OCI-LY7 (cell line): ENCODE results near the gene DTD2. TPM values are rescaled to one million over a fixed set of nuclear protein-coding genes. Genes with fewer than 3 reads are reported as not detected.

Experiments used
- BruUV-seq: library from RNA; stranded (reverse); fragments of 400-500 nt; replicated peaks from 2 replicates; lab custom pipeline; 2021; lab: Mats Ljungman, UMichigan
- CTCF ChIA-PET: fragments of 300-600 bp; sonication (Branson Sonifier 250); formaldehyde crosslinking; loops from one replicate; lab custom pipeline; 2022; ENCODE audit warnings: antibody characterized with exemption; ENCODE audit not compliant: unreplicated experiment; lab: Charles Lee
- POLR2A ChIA-PET: fragments of 300-600 bp; sonication (Branson Sonifier 250); formaldehyde crosslinking; loops from one replicate; lab custom pipeline; 2022; ENCODE audit warnings: antibody characterized with exemption; lab: Charles Lee
- DNase-seq: peaks from one replicate; pipeline ENCODE4 v3.0.0-alpha.2; 2015; ENCODE audit warnings: low spot score
- H2AFZ ChIP-seq: fragments of 200-600 bp; sonication (generic), shearing (Covaris generic); 2 replicates; pipeline ENCODE4 v1.6.1; 2014; ENCODE audit warnings: mild to moderate bottlenecking, antibody characterized with exemption, low read length, moderate library complexity
- H3K27ac ChIP-seq: fragments of 200-600 bp; sonication (generic); 2 replicates; pipeline ENCODE4 v1.5.1; 2014; ENCODE audit warnings: mixed run types, low read depth, mild to moderate bottlenecking, moderate library complexity, low read length, inconsistent platforms; ENCODE audit not compliant: poor library complexity, severe bottlenecking
- H3K36me3 ChIP-seq: fragments of 200-600 bp; sonication (generic); 2 replicates; pipeline ENCODE4 v1.6.1; 2014; ENCODE audit warnings: mild to moderate bottlenecking, antibody characterized with exemption, low read length, moderate library complexity, mixed read lengths; ENCODE audit not compliant: insufficient read depth
- H3K4me1 ChIP-seq: fragments of 200-600 bp; sonication (generic); 2 replicates; pipeline ENCODE4 v1.5.1; 2014; ENCODE audit warnings: mild to moderate bottlenecking, low read length; ENCODE audit not compliant: insufficient read depth, poor library complexity, severe bottlenecking
- H3K4me2 ChIP-seq: fragments of 200-600 bp; sonication (generic); 2 replicates; pipeline ENCODE4 v1.6.1; 2014; ENCODE audit warnings: mild to moderate bottlenecking, low read length
- H3K4me3 ChIP-seq: fragments of 200-600 bp; sonication (generic); 2 replicates; pipeline ENCODE4 v1.5.1; 2014; ENCODE audit warnings: mild to moderate bottlenecking, low read depth, low read length; ENCODE audit not compliant: poor library complexity, severe bottlenecking
- H3K79me2 ChIP-seq: fragments of 200-600 bp; sonication (generic); 2 replicates; pipeline ENCODE4 v1.6.1; 2016; ENCODE audit warnings: low read depth, mild to moderate bottlenecking, low read length, moderate library complexity, mixed read lengths; ENCODE audit not compliant: insufficient read depth
- H3K9me2 ChIP-seq: fragments of 200-600 bp; sonication (generic); 2 replicates; pipeline ENCODE4 v1.6.1; 2016; ENCODE audit warnings: mild to moderate bottlenecking, low read length, mixed read lengths; ENCODE audit not compliant: insufficient read depth
- H3K9me3 ChIP-seq: fragments of 200-600 bp; sonication (generic); 2 replicates; pipeline ENCODE4 v1.6.1; 2014; ENCODE audit warnings: mild to moderate bottlenecking, mixed run types, low read length, mixed read lengths
- H4K20me1 ChIP-seq: fragments of 200-600 bp; sonication (generic); 2 replicates; pipeline ENCODE4 v1.6.1; 2014; ENCODE audit warnings: mild to moderate bottlenecking, antibody characterized with exemption, low read length, moderate library complexity, mixed read lengths; ENCODE audit not compliant: insufficient read depth
- CTCF ChIP-seq: fragments of 200-600 bp; sonication (generic); conservative IDR thresholded peaks from 2 replicates; pipeline ENCODE4 v1.5.1; 2014; ENCODE audit warnings: mild to moderate bottlenecking, antibody characterized with exemption, low read length, moderate library complexity, mixed read lengths
- EZH2phosphoT487 ChIP-seq: fragments of 200-600 bp; sonication (generic); IDR thresholded peaks from 2 replicates; pipeline ENCODE4 v1.6.1; 2018; ENCODE audit warnings: low read depth, borderline replicate concordance, mild to moderate bottlenecking, mixed run types, antibody characterized with exemption, low read length, moderate library complexity, mixed read lengths
- intact Hi-C: fragments of 100-400 bp; cut with micrococcal nuclease; formaldehyde crosslinking; loops from one replicate; pipeline ENCODE4 v1.10.0; 2022; ENCODE audit not compliant: unreplicated experiment
- total RNA-seq, 2 experiments: library from RNA; depleted of rRNA in 1 of 2; stranded (reverse); fragments of >200 nt in 1 of 2; shearing (Covaris generic) in 1 of 2; gene quantifications; 2 replicates each; pipeline ENCODE4 v1.2.3, GENCODE V29; 2014 to 2022

DTD2 gene
- total RNA-seq, 2 experiments from 2014 or later = 29.2 to 48.9 TPM

DNA sequence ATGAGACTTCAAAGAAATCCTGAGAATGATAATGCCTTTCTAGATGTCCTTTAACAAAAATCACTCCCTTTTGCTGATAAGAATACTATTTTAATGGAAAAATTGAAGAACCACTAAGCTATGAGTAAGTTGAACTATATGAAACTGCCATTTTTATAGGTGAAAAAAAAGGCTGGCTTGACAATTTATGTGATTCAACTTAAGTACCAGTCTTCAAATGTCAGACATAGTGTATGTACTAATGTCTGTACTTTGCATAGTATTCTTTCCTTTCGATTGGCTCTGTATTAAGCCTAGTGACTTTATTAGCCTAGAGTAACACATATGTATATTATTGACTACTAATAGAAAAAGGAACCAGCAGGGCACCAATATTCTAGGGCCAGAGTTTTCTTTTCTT lies 48.9 kb downstream of the DTD2 start:
- H3K27ac ChIP-seq = no peak overlapping the region
- intact Hi-C loops = no loop called here
- H3K4me1 ChIP-seq = peaks cover 11% of the 10 kb centered on the region
- no peak for DNase-seq
- H3K79me2 ChIP-seq = no peaks in the 10 kb centered on the region
- no peak overlapping the region for H2AFZ ChIP-seq
- ChIA-PET POLR2A (interaction anchor here (0.7 to 1.0 kb wide), 2 partner anchors 25 to 301 kb away, joined by 3 read pairs; no protein-coding TSS in a partner anchor), CTCF (no interaction called here)
- BruUV-seq = no TSS peak
- no peak overlapping the region for H3K4me2 ChIP-seq
- no peaks in the 10 kb centered on the region for H4K20me1 ChIP-seq
- H3K9me3 ChIP-seq = no peaks in the 10 kb centered on the region
- no peak for TF ChIP-seq EZH2phosphoT487
- no peak for TF ChIP-seq CTCF
- H3K4me3 ChIP-seq = no peak overlapping the region
- H3K9me2 ChIP-seq = no peaks in the 10 kb centered on the region
- H3K36me3 ChIP-seq = no peaks in the 10 kb centered on the region

GRCh38 chr14:31405599-31406232 lies 51.6 kb downstream of the DTD2 start:
- H3K9me3 ChIP-seq = no peaks in the 10 kb centered on the region
- CTCF ChIA-PET = no interaction called here
- POLR2A ChIA-PET = interaction anchor here (0.7 to 1.0 kb wide), 4 partner anchors 11 to 196 kb away, joined by 3 to 5 read pairs (median 4); partner anchors contain the start of gene DTD2

More at GRCh38 chr14:31405599-31406232, 51.6 kb downstream of the DTD2 start:
- no TSS peak for BruUV-seq
- Histone ChIP-seq H4K20me1 (no peaks in the 10 kb centered on the region), H3K4me1 (peaks cover 9% of the 10 kb centered on the region), H3K9me2 (no peaks in the 10 kb centered on the region), H3K79me2 (no peaks in the 10 kb centered on the region), H3K27ac (no peak overlapping the region), H3K36me3 (0 out of 2 replicates have a peak, but pooled peaks cover 9% of the 10 kb centered on the region), H3K4me2 (no peak overlapping the region), H3K4me3 (no peak overlapping the region), H2AFZ (no peak overlapping the region)
- intact Hi-C loops = no loop called here
- no peak for DNase-seq
- TF ChIP-seq EZH2phosphoT487 (no peak), CTCF (no peak)
